PC-9 (cell line): ENCODE results near the gene ZNF787.

Experiments
- EZH2 ChIP-seq: fragments of 200-600 bp; sonication (generic); IDR thresholded peaks from 2 replicates; pipeline ENCODE4 v1.8.0; 2017; ENCODE audit warnings: antibody characterized with exemption, low read depth
- TF ChIP-seq, protein P1 (sequence below): fragments of 200-600 bp; sonication (generic); conservative IDR thresholded peaks from 2 replicates; pipeline ENCODE4 v1.6.1; 2017; ENCODE audit warnings: mixed run types, antibody characterized with exemption, mild to moderate bottlenecking, moderate library complexity

DNA sequence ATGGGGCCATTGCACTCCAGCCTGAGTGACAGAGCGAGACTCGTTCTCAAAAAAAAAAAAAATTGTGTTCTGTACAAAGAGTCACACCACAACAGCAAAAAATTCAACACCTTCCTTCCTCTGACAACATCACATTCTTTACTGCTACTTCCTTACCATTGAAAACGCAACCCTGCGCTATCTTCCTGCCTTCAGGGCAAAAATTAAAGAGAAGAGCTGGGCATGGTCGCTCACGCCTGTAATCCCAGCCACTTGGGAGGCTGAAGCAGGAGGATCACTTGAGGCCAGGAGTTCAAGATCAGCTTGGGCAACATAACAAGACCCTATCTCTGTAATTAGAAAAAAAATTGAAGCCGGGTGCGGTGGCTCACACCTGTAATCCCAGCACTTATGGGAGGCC is 10.6 kb upstream of the ZNF787 start:
- TF ChIP-seq, protein P1, sequence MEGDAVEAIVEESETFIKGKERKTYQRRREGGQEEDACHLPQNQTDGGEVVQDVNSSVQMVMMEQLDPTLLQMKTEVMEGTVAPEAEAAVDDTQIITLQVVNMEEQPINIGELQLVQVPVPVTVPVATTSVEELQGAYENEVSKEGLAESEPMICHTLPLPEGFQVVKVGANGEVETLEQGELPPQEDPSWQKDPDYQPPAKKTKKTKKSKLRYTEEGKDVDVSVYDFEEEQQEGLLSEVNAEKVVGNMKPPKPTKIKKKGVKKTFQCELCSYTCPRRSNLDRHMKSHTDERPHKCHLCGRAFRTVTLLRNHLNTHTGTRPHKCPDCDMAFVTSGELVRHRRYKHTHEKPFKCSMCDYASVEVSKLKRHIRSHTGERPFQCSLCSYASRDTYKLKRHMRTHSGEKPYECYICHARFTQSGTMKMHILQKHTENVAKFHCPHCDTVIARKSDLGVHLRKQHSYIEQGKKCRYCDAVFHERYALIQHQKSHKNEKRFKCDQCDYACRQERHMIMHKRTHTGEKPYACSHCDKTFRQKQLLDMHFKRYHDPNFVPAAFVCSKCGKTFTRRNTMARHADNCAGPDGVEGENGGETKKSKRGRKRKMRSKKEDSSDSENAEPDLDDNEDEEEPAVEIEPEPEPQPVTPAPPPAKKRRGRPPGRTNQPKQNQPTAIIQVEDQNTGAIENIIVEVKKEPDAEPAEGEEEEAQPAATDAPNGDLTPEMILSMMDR, result no peak
- TF ChIP-seq EZH2, result no peak
